Measurements from ENCODE around the gene IPPK.

GRCh38 chr9:92644278-92644677 lies 25.7 kb downstream of the IPPK start:
- TF ChIP-seq POLR2AphosphoS5 (IDR thresholded peaks at IDR 0.05), result no peak
- TF ChIP-seq, protein P1, sequence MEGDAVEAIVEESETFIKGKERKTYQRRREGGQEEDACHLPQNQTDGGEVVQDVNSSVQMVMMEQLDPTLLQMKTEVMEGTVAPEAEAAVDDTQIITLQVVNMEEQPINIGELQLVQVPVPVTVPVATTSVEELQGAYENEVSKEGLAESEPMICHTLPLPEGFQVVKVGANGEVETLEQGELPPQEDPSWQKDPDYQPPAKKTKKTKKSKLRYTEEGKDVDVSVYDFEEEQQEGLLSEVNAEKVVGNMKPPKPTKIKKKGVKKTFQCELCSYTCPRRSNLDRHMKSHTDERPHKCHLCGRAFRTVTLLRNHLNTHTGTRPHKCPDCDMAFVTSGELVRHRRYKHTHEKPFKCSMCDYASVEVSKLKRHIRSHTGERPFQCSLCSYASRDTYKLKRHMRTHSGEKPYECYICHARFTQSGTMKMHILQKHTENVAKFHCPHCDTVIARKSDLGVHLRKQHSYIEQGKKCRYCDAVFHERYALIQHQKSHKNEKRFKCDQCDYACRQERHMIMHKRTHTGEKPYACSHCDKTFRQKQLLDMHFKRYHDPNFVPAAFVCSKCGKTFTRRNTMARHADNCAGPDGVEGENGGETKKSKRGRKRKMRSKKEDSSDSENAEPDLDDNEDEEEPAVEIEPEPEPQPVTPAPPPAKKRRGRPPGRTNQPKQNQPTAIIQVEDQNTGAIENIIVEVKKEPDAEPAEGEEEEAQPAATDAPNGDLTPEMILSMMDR (IDR thresholded peaks at IDR 0.05 in 8 of 11, conservative IDR thresholded peaks at IDR 0.05 in 3 of 11), result no peak
